Activated T-cell treated with anti-CD3 and anti-CD28 coated beads, Interleukin-2, amount 50 U/mL, for 1 hour (primary cell): Measurements from ENCODE around the gene CALD1.

Experiments used
- DNase-seq: peaks from one replicate; pipeline ENCODE4 v3.0.0-alpha.2; 2020

Gene CALD1

DNA sequence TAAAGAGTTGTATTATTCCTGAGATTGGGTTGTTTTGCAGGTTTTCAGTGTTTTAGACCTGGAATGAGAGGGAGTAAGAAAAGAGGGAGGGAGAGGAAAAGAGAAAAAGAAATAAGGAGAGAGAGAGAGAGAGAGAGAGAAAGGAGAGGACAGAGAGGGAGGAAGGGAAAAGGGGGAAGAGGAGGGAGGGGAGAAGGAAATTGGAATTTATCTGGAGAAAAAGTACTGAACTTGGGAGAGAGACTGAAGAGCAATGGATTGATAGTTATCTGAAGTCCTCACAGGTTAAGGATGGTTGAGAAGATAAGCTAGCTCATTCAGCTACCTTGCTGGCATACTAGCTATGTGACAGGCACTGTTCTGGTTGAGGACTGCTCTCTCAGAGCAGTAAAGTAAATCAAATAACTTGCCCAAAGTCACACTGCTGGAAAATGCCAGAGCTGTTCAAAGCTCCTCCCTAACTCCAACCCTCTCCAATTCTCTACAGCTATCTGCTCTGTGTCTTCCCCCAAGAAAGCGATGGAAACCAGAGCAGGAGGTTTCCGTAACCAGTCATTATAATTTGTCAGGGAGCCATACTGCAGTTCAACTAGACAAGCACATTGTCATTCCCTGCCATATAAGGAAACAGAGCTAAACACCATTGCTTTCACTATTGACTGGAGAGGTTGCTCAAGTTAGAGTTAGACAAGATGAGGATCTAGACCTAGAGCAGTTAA lies 10.7 kb downstream of the CALD1 start:
- no peak for DNase-seq

DNA sequence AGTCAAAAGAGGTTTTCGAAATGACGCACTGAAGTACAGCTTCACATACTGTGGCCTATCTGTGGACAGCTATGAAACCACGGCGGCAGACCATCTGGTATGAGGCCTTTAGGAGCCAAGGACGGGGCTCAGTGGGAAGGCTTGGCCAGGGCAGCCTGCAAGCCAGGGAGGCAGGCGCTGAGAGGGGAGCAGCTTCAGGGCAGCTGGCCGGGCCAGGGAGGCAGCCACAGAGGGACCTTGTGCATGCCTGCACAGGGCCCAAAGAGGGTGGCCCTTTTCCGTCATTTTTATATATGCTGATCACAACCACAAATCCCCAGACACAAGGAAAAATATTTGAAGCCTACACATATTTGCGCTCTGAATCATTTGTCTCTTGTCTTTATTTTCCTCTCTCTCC lies 13.5 kb downstream of the CALD1 start:
- DNase-seq, result no peak

DNA sequence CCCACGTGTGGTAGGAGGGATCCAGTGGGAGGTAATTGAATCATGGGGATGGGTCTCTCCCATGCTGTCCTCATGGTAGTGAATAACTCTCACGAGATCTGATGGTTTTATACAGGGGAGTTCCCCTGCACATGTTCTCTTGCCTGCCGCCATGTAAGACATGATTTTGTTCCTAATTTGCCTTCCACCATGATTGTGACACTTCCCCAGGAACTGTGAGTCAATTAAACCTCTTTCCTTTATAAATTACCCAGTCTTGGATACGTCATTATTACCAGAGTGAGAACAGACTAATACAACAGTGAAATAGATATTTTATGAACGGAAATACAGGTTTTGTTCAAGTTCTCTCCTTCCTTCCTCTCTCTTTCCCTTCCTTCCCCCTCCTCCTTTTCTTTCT lies 15.8 kb downstream of the CALD1 start:
- DNase-seq, result no peak

DNA sequence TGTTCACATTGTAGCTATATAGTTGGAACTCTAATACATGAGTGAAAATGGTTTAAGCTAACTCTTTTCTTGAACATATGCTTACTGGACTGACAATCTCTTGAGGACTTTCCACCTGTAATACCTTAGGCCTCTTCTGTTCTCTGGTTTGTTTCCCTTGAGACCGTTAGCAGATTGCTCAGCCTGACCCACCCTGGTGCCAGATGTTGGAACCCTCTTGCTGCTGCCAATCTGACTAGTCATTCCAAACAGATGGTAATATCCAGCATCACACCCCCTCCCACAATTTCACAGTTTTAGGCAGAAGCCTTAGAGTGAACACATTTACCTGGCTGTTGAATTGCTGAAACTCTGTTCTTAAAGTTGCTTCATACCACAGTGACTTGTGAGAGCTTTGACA lies 18.7 kb downstream of the CALD1 start:
- no peak for DNase-seq

DNA sequence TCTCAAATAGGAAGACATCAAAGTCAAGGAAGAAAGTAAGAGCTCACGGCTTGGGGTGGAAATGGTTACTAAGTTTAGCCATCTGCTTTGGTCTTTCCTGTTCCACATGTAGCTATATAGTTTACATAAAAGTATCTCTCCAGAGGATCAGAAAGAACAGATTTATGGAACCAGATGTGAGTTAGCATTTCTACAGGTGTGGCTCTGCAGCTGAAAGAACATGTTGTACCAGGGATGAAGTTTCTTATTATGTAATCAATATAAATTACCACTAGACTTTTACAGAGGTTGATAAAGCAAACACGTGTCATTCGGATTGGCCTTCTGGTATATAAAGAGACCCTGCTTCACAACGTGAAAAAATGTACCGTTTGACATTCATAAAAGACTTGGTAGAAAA lies 19.9 kb downstream of the CALD1 start:
- no peak for DNase-seq

DNA sequence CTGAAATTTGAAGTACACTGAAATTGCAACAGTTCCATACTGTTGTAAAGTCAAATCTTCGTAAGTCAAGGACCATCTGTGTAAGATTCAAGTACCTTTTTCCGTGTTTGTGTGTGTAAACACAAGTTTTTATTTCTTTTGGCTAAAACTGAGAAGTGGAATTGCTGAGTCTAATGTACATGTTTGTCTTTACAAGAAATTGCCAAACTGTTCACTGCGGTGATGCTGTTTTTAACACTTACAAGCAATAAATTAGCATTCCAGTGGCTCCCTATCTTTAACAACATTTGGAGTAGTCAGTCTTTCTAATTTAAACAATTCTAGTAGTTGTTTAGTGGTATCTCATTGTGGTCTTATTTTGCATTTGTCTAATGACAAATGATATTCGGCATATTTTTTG lies 23.3 kb downstream of the CALD1 start:
- DNase-seq, result no peak

DNA sequence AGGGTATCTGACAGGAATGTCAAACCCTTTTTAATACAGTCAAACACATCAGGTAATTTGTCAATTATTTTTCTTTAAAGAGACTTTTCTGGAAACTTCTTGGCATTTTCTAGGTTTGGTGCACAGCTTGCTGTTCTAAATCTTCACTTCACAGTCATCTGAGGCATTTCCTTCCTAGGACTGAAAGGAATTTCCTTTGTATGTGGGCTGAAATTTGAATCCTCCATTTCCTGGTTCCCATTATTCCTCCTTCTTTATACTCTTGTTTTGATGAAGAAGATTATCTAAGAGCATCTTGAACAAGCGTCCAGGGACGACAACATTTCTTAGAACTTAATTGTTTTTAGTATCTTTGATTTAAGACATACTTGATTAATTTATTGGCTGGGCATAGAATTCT lies 24.9 kb downstream of the CALD1 start:
- DNase-seq, result no peak

DNA sequence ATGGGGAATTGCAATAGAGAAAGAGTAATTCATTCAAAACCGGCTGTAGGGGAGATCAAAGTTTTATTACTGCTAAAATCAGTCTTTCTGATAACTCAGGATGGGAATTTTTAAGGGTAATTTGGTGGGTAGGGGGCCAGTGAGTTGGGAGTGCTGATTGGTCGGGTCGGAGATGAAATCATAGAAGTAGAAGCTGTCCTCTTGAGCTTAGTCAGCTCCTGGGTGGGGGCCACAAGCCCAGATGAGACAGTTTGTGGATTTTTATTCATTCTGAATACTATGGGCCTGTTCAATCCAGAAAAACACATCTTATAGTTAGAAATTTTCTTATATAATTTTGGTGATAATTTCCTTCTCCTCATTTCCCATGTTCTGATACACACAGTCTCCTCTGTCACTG lies 25.4 kb downstream of the CALD1 start:
- DNase-seq, result no peak

DNA sequence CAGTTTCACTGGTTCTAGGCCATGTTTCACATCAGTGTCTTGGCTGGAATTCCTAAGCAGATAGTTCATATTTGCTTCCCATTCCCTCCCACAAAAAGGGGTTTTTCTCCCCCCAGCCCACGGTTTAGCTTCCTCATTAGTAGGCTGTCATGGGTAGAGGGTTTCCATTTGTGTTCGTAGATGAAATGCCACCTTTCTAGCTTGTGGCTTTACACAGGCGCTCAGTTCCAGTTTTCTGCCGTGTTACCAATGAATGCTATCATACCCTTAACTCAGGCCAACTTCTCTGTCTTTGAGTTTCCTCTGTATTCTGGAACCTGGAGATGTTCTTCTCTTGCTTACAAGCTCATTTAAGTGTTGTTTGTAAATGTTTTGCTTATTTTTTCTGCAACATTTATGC lies 26.8 kb downstream of the CALD1 start:
- DNase-seq, result no peak

DNA sequence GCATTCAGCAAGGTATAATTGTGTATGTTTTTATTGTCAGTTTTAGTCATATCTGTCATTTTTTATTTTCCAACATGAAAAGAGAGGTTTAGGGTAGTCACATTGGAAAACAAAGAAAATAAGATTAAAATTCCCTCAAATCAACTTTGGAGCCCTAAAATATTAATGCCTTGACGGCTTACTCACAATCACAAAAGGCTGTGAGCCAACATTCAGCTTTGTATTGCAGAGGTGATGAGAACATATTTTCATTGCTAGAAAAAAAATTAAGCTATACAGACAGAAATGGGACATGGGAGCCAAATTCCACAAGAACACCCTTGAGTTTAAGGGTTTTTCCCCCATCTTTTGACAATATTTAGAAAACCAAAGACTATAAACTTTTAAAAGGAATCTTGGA lies 30.2 kb downstream of the CALD1 start:
- no peak for DNase-seq

DNA sequence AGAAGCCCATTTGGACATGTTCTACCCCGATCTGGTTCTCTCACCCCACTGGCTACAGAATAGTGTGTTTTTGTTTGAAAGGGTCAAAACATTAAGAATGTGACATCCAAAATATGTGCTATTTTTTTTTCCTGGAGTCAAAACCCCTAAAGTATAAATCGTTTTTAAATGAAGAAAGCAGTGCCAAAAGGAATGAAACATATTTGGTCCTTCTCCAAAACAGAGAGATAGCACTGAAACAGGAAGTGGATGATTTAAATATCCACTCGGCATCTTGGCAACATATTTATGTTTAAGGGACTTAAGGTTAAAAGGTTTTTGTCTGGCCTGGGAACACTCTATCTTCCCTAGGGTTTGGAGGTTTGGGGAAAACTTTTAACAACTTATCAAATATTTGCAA lies 32.3 kb downstream of the CALD1 start:
- no peak for DNase-seq

DNA sequence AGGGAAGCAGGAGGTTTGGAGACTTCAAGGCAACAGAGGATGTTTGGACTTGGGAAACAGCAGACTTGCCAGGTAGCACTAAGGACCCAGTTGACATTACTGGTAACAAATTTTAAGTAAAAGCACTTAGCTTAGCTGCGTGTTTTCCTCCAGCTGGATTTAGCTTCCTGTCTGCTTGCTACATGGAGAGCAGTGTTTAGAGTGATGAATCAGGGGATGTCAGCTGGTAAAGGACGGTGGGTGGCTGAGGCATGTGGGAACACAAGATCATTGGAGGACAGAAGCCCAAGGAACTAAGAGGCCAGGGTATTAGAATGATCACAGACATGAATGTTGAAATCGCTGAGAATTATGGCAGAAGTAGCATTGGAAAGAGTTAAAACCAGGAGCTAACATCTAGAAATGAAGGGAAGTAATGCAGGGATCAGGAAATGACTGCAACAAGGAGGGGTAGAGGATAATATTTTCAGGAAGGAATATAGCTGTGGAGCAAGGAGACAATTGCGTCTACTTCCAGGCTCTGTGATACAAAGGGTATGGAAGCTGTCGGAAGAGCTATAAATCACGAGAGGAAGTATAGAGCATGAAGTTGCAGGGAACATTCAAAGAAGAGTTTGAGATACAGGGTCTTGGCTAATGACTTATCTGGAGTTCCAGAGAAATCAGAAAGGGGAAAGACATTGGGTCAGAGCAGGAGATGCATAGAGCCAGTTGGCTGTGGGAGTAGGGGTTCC lies 34.4 kb downstream of the CALD1 start:
- no peak for DNase-seq

DNA sequence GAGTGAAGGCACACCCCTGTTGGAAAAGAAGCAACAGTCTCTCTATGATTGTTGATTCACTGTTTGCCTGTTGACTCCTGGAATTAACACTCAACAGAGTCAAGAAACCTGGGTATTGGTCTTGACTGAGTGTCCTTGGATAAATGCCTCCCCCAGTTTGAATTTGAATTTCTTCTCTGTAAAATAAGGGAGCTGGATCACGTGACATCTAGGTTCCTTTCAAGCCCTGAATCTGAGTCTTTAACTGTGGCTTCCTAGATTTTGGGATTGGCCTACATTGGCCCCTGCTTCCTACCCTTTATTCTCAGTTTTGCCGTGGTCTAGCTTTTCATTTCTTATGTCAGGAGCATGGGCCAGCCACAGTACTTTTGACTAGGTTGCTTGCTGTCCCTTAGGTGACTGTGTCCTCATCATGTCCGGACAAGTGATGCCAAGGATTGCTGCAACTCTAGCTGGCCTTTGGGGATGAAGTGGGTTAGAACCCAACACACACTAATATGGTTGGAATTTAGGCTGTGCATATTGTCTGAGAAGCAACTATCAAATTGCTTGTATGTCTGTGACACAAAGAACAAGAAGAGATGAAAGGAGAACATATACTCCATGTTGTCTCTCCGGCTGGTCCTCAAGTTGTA lies 35.4 kb downstream of the CALD1 start:
- DNase-seq, result no peak

DNA sequence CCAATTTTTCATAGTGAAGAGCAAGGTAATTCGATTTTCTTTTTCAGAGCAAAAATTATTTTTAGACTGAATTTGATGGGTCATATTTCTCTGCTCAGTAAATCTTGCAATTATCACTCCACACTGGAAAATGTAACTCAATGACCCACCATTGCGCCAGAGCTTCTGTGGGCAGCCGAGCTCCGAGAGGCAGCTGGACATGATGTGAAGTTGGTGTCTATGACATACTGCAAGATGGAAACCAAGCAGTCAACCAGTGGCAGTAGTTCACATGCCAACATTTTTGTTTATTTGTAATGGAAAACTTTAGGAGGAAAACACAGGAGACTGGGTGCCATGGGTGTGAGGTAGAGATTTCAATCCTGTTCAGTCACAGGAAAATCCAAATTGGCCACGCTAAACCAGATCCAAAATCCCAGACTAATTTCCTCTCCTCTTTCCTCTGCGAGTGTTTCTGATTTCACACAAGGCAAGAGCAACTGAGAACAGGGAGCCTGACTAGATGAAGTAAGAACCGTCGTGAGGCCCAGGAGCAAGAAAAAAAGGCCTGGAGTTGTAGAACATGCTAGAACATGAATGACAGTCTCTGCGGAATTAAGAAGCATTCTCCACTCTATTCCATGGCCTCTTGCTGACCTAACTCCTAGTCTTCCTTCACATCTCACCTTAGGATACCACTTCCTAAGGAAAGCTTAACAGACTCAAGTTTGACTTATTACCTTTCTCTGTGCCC lies 39.3 kb downstream of the CALD1 start:
- DNase-seq, result no peak

DNA sequence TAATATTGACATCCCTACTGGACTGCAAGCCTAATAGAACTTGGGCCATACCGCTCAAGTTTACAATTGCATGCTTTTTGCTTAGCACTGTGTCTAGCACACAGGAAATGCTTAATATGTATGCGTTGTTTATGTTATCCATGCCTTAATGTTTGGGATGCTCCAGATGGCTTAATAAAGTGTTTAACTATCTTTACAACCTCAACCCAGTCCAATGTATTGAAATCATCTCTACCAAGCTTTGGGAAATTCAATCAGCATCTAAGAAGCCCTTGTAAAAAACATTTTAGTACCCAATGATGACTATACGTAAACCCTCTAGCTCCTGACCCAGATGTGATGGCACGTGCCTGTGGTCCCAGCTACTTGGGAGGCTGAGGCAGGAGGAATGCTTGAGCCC lies 40.0 kb downstream of the CALD1 start:
- no peak for DNase-seq

DNA sequence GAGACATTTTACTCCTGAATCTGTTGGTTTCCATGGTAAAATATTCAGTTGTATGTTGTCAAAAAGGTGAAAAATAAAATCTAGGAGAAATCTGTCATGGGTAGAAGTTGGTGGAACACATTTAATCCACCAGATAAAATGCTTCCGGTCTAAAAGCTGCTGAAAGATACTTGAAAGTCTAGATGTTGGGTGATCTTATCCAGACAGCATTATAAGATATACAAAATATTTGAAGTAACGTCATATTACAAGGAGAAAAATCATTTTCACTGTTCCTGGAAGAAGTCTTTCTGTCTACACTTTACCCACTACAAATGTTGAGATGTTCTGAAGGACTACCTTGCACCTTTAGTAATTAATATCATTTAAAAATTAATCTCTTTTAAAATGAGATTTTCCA lies 40.9 kb downstream of the CALD1 start:
- no peak for DNase-seq

DNA sequence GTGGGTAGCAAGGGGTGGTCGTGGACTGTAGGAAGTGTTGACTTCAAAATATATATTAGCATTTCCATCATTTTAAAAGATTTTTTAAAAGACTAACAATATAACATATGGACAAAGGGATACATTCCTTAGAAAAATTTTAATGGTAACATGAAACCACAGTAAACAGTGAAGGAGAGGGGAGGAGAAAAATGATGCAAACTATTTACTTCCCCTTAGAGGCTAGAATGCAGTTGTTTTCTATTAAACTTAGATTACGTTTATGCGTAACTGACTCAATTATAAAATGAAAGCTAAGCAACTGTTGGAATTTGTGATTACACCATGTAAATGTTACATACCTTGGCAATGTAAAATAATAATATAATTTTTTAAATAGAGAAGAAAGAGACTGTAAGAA lies 41.3 kb downstream of the CALD1 start:
- no peak for DNase-seq

DNA sequence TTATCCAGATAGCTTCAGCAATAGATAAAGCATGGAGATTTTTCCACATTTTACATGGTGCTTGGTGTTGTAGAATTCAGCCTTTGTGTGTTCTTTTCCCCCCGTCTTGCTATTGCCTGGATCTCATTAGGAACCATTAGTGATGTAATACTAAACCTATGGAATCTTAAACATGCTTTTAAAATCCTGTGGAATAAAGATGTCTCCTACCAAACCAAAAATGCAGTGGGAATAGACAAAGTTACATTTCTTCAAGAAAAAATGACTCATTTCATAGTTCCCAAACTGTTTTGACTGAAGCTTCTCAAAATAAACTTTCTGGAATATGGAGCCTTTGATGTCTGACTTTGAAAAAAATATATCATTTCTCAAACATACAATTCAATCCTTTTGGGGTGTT lies 44.0 kb downstream of the CALD1 start:
- no peak for DNase-seq

DNA sequence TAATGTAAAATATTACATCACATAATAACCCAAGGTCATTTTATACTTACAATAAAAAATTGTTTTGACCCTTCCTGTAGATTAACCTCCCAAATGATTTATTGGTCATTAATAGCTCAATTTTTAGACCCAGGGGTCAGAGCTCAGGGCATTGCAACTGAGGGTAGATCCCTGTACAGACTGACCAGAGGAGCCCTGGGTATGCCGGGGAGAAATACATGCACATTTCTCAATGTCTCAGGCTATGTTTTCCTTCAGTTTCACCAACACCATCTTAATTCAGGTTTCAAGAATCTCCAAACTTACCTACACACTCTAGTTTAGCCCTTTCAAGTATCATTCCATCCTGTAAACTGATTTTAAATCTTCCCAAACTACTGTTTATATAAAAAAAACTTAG lies 46.2 kb downstream of the CALD1 start:
- no peak for DNase-seq

DNA sequence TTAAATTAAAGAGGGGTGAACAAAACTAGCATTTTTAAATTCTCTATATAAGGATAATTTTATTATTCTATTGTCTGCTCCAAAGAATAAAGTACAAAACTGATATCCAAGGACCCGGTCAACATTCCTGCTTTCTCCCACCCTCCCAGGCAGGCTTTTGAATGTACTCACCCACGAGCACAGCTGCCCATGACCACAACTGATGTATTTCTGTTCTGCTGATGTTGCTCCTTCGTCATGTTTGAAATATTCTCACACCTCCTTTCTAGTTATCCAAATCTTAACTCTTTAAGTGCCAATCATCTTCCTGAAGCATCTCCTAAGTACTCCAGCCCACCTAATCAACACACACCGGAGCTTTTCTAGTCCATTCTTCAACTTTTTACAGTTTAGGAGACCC lies 46.7 kb downstream of the CALD1 start:
- no peak for DNase-seq

DNA sequence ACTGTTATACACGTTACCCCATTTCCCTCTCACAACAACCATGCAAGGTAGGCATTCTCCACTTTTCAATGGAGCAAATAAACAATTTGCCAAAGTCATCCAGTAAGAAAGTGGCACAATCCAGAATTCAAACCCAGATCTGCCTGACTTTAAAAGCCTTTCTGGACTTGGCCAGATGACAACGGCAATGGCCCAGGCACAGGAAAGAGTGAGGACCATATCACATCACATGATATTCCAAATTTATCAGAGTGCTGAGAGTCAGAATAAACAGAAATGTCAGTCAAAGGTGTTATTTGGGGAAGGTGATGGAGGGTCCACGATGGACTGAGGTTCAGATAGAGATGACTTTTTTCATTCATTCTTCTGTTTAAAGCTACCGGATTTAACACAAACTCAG lies 48.0 kb downstream of the CALD1 start:
- DNase-seq, result no peak

DNA sequence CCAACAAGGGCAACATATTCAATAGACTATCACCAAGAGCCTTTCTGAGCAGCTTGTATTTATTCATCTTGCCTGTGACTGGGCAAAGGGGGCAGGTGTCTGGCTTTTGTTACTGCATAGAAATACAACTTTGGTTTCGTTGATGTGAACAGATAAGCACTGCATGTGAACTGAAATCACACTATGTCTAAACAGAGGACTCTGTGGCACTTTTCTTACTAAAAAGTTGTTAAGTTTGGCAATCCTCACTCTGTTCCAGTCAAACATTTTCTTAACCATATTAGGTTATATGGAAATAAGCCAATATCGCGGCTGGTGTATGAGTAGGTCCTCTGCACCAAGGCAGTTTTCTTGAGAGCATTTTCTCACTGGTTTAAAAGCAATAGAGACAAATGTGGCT lies 48.5 kb downstream of the CALD1 start:
- no peak for DNase-seq

DNA sequence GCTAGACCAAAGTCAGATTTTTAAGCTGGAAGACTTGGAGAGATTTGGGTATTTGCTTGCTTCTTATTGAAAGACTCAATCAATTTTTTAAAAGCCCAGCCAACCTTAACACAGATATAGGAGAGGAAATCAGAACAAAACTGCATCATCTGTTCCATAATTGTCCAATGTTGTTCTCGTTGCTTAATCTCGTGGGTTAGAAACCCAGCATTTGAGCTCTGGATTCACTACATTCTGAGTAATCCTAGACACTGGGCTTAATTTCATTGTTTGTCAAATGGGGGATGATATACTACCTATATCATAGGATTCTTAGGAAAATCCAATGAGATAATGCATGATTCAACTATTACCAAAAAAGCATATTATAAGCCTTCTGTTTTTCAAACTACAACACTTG lies 48.9 kb downstream of the CALD1 start:
- DNase-seq, result no peak
